HEK293T (cell line): ENCODE measurements around the gene S100Z.

Source experiments
- CTCF ChIA-PET: fragments of 350-600 bp; formaldehyde crosslinking; extraction: SDS; loops from one replicate; lab custom pipeline; 2021; ENCODE audit warnings: antibody characterized with exemption, inconsistent platforms; lab: Yijun Ruan, JAX
- POLR2A ChIA-PET: fragments of 350-600 bp; formaldehyde crosslinking; extraction: SDS; loops from one replicate; lab custom pipeline; 2020; ENCODE audit warnings: antibody characterized with exemption, inconsistent platforms; lab: Yijun Ruan, JAX
- DNase-seq: peaks from one replicate; pipeline ENCODE4 v3.0.0; 2012; ENCODE audit warnings: mixed read lengths; ENCODE audit errors: extremely low spot score
- ARNT ChIP-seq: fragments of 450-650 bp; IDR thresholded peaks from 2 replicates; pipeline ENCODE4 v1.6.1; 2017; ENCODE audit warnings: mild to moderate bottlenecking
- BHLHE40 ChIP-seq: fragments of 450-650 bp; IDR thresholded peaks from 2 replicates; pipeline ENCODE4 v1.6.1; 2016; ENCODE audit warnings: mild to moderate bottlenecking, moderate library complexity, borderline replicate concordance
- CTBP1 ChIP-seq: fragments of 450-650 bp; IDR thresholded peaks from 2 replicates; pipeline ENCODE4 v1.6.1; 2016; ENCODE audit warnings: borderline replicate concordance
- ELF4 ChIP-seq: fragments of 450-650 bp; IDR thresholded peaks from 2 replicates; pipeline ENCODE4 v1.6.1; 2017; ENCODE audit warnings: antibody characterized with exemption
- FOXA1 ChIP-seq: fragments of 450-650 bp; IDR thresholded peaks from 2 replicates; pipeline ENCODE4 v1.6.1; 2016; ENCODE audit warnings: mild to moderate bottlenecking
- FOXK2 ChIP-seq: fragments of 450-650 bp; IDR thresholded peaks from 2 replicates; pipeline ENCODE4 v1.6.1; 2016; ENCODE audit warnings: mild to moderate bottlenecking
- FOXM1 ChIP-seq: fragments of 450-650 bp; IDR thresholded peaks from 2 replicates; pipeline ENCODE4 v1.6.1; 2017; ENCODE audit warnings: mild to moderate bottlenecking, borderline replicate concordance
- HDGF ChIP-seq: fragments of 450-650 bp; IDR thresholded peaks from 2 replicates; pipeline ENCODE4 v1.6.1; 2017; ENCODE audit warnings: antibody characterized with exemption, borderline replicate concordance
- L3MBTL2 ChIP-seq: fragments of 450-650 bp; conservative IDR thresholded peaks from 2 replicates; pipeline ENCODE4 v1.6.1; 2016; ENCODE audit warnings: mild to moderate bottlenecking
- LEF1 ChIP-seq: fragments of 450-650 bp; IDR thresholded peaks from 2 replicates; pipeline ENCODE4 v1.6.1; 2017; ENCODE audit warnings: mild to moderate bottlenecking, borderline replicate concordance
- NFRKB ChIP-seq: fragments of 450-650 bp; IDR thresholded peaks from 2 replicates; pipeline ENCODE4 v1.6.1; 2016; ENCODE audit warnings: mild to moderate bottlenecking, moderate library complexity
- SP1 ChIP-seq: fragments of 450-650 bp; IDR thresholded peaks from 2 replicates; pipeline ENCODE4 v1.6.1; 2017
- SUZ12 ChIP-seq: fragments of 450-650 bp; IDR thresholded peaks from 2 replicates; pipeline ENCODE4 v1.6.1; 2016; ENCODE audit warnings: mild to moderate bottlenecking
- TARDBP ChIP-seq: fragments of 450-650 bp; IDR thresholded peaks from 2 replicates; pipeline ENCODE4 v1.6.1; 2016
- ZNF384 ChIP-seq: fragments of 450-650 bp; IDR thresholded peaks from 2 replicates; pipeline ENCODE4 v1.6.1; 2016
- TF ChIP-seq, protein P1 (sequence below): fragments of 450-650 bp; IDR thresholded peaks from 2 replicates; pipeline ENCODE4 v1.6.1; 2016

Gene S100Z

GRCh38 chr5:76804266-76804665, 45.5 kb upstream of the S100Z start:
- TF ChIP-seq LEF1: no peak
- TF ChIP-seq SUZ12: no peak
- TF ChIP-seq ZNF384: no peak
- no peak for TF ChIP-seq SP1
- no peak for TF ChIP-seq ELF4
- no peak for TF ChIP-seq FOXM1
- no peak for TF ChIP-seq HDGF
- no peak for TF ChIP-seq CTBP1
- TF ChIP-seq L3MBTL2: no peak
- TF ChIP-seq ARNT: no peak
- TF ChIP-seq BHLHE40: no peak
- TF ChIP-seq FOXA1: no peak
- TF ChIP-seq, protein P1, sequence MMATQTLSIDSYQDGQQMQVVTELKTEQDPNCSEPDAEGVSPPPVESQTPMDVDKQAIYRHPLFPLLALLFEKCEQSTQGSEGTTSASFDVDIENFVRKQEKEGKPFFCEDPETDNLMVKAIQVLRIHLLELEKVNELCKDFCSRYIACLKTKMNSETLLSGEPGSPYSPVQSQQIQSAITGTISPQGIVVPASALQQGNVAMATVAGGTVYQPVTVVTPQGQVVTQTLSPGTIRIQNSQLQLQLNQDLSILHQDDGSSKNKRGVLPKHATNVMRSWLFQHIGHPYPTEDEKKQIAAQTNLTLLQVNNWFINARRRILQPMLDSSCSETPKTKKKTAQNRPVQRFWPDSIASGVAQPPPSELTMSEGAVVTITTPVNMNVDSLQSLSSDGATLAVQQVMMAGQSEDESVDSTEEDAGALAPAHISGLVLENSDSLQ: no peak
- no peak for DNase-seq
- POLR2A ChIA-PET: no interaction called here
- CTCF ChIA-PET: no interaction called here

DNA sequence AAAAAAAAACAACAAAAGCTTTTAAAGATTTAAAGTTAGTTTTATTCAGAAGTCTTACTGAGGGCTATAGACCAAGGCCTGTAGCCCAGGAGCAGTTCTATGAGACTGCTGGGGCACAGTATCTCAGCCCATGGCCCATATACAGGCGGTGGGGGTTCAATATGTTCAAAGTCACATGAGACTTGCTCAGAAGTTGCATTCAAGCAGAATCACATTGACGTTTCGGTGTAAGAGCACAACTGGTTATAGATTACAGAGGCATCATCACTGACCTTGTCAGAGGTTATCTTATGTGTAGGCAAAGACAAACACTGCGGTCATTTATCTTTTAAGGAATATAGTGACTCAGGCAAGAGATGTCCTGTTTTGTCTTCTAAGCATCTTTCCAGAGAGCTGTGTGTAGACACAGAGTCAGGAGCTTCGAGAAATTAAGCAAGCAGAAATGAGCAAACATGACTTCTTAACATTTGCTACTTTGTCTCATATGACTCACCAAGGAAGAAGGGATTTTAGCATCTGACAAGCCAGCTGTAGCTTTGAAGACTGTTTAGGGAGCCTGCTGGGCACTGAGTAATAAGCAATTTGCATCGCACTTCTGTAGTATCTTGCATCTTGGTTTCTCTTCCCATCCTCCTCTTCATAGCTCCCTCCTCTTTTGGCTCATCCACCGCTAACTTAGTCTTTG, 43.9 kb upstream of the S100Z start:
- POLR2A ChIA-PET: interaction anchor here (2.6 kb wide), 1 partner anchor 15 kb away, joined by 14 read pairs; no protein-coding TSS in a partner anchor
- TF ChIP-seq ARNT (no peak), FOXM1 (no peak), FOXA1 (no peak), ZNF384 (no peak), SUZ12 (no peak), FOXK2 (no peak), NFRKB (no peak), ELF4 (no peak), HDGF (no peak), BHLHE40 (no peak)
- TF ChIP-seq, protein P1: no peak
- DNase-seq: no peak
- CTCF ChIA-PET: interaction anchor here (0.6 to 1.2 kb wide), 3 partner anchors 8 to 17 kb away, joined by 3 to 4 read pairs (median 4); no protein-coding TSS in a partner anchor

DNA sequence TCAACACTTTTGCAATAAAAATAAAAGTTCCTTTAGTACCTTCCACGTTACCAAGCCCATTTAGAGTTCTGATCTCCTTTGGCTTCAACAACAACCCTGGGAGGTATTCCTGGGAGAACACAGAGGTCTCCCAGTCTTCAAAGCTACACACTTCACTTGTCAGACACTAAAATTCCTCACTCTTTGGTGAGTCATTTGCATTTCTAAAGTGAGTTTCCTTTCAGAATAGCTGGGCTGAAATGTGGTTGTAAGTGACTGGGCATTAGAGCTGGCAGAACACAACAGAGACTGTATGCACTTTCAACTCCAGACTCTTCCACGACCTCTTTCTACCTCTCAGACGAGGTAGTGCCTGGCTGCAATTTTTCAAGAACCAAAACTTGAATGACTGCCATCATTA, 42.5 kb upstream of the S100Z start:
- CTCF ChIA-PET: interaction anchor here (1.2 kb wide), 1 partner anchor 16 kb away, joined by 3 read pairs; no protein-coding TSS in a partner anchor
- DNase-seq: no peak
- POLR2A ChIA-PET: interaction anchor here (2.2 to 2.6 kb wide), 2 partner anchors 12 to 17 kb away, joined by 9 to 14 read pairs; partner anchors contain the start of gene F2RL1
- TF ChIP-seq LEF1 (no peak), CTBP1 (no peak), SUZ12 (no peak), L3MBTL2 (no peak), ELF4 (no peak)
- TF ChIP-seq, protein P1: no peak

DNA sequence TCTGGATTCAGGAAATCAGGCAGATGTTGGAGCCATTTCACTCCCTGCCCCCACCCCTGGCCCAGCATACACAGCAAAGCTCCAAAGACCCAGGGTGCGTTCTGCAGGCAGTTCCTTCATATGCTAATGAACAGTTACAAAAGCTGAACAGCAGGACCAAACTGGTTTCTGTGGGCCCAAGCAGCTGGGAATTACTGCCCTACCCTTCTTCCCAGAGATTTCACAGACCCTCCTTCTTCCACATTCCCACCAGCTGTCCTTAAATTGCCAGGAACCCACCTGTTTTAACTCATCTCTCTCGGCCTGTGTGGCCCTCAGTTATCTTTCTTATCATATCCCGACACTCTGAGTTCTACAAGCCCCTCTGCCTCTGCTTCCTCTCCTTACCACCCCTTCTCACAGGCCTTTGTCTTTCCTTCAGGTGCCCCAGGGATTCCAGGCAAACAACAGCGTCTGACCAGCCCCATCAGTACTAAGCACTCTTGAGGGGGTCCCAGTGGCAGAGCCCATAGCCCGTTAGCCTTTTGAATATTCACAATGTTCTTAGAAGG, 41.6 kb upstream of the S100Z start:
- POLR2A ChIA-PET: interaction anchor here (2.2 kb wide), 1 partner anchor 11 kb away, joined by 9 read pairs; the partner anchor contains the start of gene F2RL1
- DNase-seq: no peak
- CTCF ChIA-PET: no interaction called here
- TF ChIP-seq ZNF384 (no peak), SP1 (no peak), LEF1 (no peak), SUZ12 (no peak), ARNT (no peak), L3MBTL2 (no peak), NFRKB (no peak), FOXA1 (no peak), TARDBP (no peak), FOXK2 (no peak), HDGF (no peak), BHLHE40 (no peak), CTBP1 (no peak), ELF4 (no peak), FOXM1 (no peak)
- TF ChIP-seq, protein P1: no peak

GRCh38 chr5:76809141-76809540, 40.7 kb upstream of the S100Z start:
- CTCF ChIA-PET: no interaction called here
- TF ChIP-seq FOXA1 (no peak), FOXM1 (no peak), FOXK2 (no peak), LEF1 (no peak), NFRKB (no peak), HDGF (no peak), SUZ12 (no peak), ZNF384 (no peak)
- TF ChIP-seq, protein P1: no peak

More at GRCh38 chr5:76809141-76809540, 40.7 kb upstream of the S100Z start:
- no peak for DNase-seq
- POLR2A ChIA-PET: no interaction called here
